Ovary (tissue), 3 donors: ENCODE measurements around the gene NSFL1C.

Experiments
- CTCF ChIP-seq, 3 donors: fragments of 450-650 bp in 2 of 3; fragments of 200-600 bp in 1 of 3; IDR thresholded peaks; one replicate each; pipeline versions ENCODE4 v1.5.1 to v1.8.0; 2016 to 2022; ENCODE audit warnings: antibody characterized with exemption in 3 of 3, mild to moderate bottlenecking in 1 of 3
- EP300 ChIP-seq: sonication (generic); formaldehyde crosslinking; IDR thresholded peaks from one replicate; pipeline ENCODE4 v1.6.1; 2017; ENCODE audit warnings: antibody characterized with exemption
- POLR2A ChIP-seq: fragments of 450-650 bp; IDR thresholded peaks from one replicate; pipeline ENCODE4 v1.6.1; 2017; ENCODE audit warnings: antibody characterized with exemption, mild to moderate bottlenecking, moderate library complexity
- donor health status: DM: no; HTN: no; CAD: no.

GRCh38 chr20:1462001-1462400 lies 4.6 kb downstream of the NSFL1C start:
- TF ChIP-seq CTCF (IDR thresholded peaks at IDR 0.05) (no peak), POLR2A (no peak), EP300 (no peak)
